Measurements from ENCODE around the gene TGFB2.

- TF ChIP-seq, protein P1, sequence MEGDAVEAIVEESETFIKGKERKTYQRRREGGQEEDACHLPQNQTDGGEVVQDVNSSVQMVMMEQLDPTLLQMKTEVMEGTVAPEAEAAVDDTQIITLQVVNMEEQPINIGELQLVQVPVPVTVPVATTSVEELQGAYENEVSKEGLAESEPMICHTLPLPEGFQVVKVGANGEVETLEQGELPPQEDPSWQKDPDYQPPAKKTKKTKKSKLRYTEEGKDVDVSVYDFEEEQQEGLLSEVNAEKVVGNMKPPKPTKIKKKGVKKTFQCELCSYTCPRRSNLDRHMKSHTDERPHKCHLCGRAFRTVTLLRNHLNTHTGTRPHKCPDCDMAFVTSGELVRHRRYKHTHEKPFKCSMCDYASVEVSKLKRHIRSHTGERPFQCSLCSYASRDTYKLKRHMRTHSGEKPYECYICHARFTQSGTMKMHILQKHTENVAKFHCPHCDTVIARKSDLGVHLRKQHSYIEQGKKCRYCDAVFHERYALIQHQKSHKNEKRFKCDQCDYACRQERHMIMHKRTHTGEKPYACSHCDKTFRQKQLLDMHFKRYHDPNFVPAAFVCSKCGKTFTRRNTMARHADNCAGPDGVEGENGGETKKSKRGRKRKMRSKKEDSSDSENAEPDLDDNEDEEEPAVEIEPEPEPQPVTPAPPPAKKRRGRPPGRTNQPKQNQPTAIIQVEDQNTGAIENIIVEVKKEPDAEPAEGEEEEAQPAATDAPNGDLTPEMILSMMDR (IDR thresholded peaks at IDR 0.05) = no peak
- no peak for TF ChIP-seq EZH2 (IDR thresholded peaks at IDR 0.05; ENCODE audit: borderline replicate concordance, insufficient read depth, low read depth, low read length, poor library complexity, severe bottlenecking)
These were observed 19.0 kb downstream of the TGFB2 start for GRCh38 chr1:218364028-218364710.
